NCI-H446 treated with DMSO at 0.1 percent for 48 hours (cell line): Measurements from ENCODE around the gene LY6G5C.

Source experiments
- DNase-seq: peaks from one replicate; lab custom pipeline; 2025; lab: John Stamatoyannopoulos, UW

LY6G5C gene, protein sequence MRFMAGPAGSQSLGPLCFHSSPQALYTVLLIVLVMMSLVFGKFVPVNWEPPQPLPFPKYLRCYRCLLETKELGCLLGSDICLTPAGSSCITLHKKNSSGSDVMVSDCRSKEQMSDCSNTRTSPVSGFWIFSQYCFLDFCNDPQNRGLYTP

DNA sequence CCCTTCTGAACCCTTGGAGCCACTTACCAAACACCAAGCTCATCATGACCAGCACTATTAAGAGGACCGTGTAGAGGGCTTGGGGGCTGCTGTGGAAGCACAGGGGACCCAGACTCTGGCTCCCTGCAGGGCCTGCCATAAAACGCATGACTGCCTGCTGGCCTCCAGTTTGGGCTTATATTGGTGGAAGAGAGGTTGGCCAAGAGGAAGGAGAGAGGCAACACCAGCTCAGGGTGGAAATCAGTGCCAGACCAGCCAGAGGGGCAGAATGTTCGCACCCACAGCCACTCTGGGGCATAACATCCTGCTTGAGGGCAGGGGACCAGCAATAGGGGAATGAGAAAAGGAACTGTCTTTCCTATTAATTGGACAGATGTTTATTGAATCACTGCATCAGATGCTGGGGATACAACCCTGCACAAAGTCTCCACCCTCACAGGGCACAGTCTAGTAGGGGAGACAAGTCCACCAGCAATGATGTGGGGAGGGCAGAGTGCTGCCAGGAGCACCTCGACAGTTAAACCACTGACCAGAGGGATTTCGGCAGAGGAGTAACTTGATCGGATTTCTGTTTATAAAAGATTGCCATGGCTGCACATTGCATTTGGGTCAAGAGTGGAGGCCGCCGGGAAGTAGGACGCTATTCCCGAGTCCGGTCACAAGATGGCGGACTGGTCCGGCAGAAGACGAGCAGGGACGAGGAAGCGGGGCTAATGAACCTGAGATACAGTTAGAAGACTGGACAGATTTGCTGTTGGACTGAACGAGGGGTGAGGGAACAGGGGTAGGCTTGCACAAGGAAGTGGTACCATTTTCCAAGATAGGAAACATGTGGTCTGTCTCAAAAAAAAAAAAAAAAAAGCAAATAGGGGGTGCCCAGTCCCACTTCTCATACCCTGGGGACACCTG lies at the start of gene LY6G5C:
Gene LY6G5C, minus strand, starts transcription at position 842 of the 909 bp plus-strand sequence. Its CDS starts 694 bp downstream, at position 148.
- peak; percentile 27 for DNase-seq

GRCh38 chr6:31729979-31730630 lies 49.2 kb upstream of the LY6G5C start:
- DNase-seq: peak; percentile 37

- no peak for DNase-seq
Observed at GRCh38 chr6:31729515-31729978, 48.7 kb upstream of the LY6G5C start.

GRCh38 chr6:31728767-31729514 lies 48.1 kb upstream of the LY6G5C start, which contains the start of gene DDAH2:
Gene DDAH2 (minus strand): TSS chr6:31729299. CDS start chr6:31729161, 138 bp downstream.
- DNase-seq: no peak

DNA sequence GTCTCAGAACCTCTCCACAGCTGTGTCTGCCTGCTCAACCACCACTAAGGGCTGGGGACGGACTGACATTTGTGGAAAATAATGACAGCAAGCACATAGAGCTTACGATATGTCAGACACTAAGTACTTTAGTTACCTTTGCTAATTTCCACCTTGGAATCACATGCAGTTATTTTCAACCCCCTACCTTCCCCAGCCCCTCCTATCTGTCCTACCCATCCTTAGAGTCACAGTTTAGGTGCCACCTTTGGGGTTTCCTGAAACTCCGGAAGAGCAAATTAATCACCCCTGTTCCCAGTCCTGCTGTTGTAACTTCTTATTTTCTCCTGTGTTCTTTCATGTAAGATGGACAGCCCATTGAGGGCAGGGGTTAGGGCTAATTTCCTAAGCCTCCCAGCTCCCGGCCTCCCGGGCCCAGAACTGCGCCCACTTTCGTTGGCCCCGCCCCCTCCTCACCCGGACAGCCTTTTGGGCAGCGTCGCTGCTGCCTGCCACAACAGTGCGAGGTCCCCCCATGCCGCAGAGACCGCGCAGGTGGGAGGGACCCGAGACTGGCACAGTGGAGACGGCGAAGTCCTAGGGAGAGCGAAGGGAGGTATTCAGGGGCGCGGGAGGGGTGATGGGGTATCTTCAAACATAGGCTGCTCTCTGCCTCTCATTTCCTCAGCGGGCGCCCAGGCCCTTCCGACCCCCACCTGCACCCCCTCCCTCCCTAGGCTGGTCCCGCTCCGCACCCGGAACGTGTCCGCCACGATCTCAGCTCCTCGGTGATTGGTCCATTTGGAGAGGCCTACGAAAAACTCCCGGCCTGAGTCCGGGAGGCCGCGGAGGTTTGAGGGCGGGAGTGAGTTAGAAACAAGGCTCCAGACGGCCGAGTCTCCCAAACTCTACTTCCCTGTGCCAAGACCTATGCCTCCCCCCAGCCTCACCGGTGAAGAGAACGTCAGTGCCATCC lies 47.1 kb upstream of the LY6G5C start:
- no peak for DNase-seq

- no peak for DNase-seq
Observed at GRCh38 chr6:31727034-31727716, 46.3 kb upstream of the LY6G5C start.

DNA sequence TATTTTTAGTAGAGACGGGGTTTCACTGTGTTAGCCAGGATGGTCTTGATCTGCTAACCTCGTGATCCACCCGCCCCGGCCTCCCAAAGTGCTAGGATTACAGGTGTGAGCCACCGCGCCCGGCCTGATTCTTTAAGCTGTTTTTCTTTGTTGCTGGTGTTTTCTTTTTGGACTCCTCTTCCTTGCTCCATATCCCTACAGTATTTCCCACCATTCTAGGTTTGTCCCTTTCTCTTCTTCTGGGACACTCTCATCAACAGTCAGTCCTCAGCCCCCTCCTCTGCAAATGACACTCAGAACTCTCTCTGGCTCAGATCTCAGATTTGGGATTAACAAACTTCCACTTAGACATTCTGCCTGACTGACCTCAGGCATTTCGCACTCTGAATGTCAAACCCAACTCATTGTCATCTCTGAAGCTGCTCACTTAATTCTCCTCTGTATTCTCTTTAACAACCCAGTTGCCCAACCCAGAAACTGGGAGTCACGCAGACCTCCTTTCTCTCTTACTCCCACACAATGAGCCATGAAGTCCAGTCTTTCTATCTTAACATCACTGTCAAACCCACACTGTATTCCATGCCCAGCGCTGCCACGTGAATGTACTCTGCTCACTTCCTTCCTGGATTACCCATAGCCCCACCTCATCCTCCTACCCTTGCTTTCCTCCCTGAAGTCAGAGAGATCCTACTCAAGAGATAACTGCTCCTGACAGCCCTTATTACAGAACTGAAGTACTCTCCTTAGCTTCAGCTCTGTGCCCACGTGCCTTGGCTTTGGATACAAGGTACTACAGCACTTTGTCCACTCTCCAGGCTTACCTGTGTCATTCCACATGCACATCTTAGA lies 44.9 kb upstream of the LY6G5C start:
- no peak for DNase-seq

DNA sequence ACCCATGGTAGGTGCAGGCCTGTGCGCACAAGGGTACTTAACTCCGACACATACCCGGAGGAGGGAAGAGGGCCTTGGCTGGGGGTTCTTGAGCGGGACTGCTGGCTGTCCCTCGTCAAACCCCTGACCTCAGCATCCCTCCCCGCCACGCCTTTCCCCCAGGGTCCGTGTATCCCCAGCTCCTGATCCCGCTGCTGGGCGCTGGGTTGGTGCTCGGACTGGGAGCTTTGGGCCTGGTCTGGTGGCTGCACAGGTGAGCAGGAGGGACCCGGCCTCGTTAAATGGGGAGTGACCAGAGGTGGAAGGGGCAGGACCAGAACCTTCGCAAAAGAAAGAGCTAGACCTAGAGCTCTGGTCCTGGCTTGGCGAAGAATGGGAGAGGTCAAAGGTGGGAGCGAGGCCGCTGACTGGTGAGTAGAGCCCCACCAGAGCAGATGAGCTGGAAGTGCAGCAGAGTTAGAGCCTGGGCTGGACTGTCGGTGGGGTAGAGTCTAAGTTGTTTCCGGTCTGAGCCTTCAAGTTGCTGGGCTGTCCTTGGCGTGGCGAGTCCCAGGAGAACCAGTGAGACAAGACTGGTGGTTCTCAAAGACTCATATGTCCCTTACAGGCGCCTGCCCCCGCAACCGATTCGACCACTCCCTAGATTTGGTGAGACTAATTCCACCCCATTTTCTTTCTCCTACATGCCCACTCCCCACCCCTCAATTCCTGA lies 43.3 kb upstream of the LY6G5C start:
- no peak for DNase-seq

DNA sequence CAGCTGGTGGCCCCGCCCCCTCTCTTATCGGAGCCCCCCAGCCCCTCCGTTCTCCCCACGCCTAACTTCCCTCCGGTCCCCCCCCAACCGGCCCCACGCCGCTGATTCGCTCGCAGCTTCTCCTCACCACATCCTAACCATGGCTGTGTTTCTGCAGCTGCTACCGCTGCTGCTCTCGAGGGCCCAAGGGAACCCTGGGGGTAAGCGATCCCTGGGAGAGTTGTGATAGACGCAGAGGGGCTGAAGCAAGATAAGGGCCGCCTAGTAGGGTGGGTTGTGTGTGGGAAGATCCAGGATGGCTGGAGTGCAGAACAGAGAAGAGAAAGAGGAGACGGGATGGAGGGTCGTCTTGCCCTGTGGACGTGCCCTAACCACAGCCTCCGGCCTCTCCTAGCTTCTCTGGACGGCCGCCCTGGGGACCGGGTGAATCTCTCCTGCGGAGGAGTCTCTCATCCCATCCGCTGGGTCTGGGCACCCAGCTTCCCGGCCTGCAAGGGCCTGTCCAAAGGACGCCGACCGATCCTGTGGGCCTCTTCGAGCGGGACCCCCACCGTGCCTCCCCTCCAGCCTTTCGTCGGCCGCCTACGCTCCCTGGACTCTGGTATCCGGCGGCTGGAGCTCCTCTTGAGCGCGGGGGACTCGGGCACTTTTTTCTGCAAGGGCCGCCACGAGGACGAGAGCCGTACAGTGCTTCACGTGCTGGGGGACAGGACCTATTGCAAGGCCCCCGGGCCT lies 42.5 kb upstream of the LY6G5C start, which contains the start of gene MPIG6B:
Gene MPIG6B, plus strand, starts transcription at position 129 of the 735 bp plus-strand sequence. Its CDS starts 11 bp downstream, at position 140.
- no peak for DNase-seq

DNA sequence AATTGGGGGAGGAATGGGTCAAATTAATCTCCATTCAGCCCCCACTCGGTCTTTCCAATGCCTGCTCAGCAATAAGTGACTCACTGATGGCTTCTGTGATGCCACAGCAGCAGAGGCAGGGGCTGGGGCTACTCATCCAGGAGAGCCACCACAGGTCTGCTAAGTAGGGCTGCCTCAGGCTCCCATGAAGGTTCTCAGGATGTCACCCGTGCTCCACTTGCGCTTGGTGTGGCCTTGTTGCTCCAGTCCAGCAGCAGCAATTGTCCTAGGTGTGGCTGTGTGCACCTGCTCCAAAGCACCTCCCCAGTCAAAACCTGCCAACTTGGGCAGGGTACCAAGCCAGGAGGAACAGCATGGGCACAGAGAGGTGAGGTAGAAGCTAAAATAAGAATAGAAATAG lies 41.3 kb upstream of the LY6G5C start:
- DNase-seq: no peak

DNA sequence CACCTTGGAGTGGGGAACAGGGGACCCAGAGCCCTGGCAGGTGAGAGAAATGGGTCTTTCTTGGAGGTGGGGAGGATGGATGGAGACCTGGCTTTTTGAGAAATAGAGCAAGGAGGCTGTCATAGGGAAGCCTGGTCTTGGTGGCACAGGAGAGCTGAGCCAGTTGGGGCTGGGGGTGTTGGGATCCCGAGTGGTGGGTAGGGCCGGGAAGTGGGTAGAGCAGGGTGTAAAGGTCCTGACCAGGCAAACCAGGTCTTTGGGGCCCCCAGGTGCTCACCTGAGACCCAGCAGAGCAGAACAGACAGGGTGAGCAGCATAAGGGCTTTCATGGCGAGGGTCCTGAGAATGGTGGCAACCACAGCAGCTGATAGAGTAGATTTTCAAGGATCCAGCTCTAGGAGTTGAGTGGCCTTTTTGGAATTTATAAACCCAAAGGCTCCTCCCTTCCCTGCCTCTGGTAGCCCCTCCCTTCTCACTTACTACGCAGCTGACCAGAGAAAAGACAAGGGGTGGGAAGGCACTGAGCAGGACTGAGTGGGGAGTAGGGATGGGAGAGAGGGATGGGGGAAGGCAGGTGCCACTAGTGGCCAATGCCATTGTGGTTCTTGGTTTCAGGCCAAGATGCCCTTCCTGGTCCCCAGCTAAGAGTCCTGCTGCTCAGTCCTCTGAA lies 40.6 kb upstream of the LY6G5C start, which contains the start of gene LY6G6C:
Gene LY6G6C, minus strand, starts transcription at position 396 of the 670 bp plus-strand sequence. Its CDS starts 67 bp downstream, at position 329.
- no peak for DNase-seq

DNA sequence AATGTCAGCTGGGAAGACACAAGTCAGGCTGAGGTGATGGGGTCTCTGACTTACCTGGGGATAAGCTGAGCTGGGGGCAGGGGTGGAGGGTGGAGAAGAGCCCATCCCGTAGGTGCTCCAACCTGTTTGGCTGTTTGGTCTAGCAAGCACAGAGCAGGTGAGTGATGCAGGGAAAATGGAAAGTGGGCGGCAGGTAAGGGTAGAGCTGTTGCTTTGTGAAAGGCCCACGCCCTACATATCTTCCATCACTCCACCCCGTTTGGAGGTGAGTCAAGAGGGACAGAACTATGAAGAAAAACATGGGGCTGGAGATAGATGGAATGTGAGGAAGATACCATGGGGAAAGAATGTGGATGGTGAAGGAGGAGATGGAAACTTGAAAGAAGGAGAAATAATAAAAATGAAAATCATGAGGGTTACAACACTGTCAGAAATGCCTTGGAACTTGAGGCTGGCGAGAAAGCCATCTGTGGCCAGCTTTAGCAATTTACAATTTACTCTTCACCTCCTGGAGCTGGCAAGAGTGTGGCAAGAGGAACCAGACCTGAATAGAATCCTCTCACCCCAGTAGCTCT lies 39.4 kb upstream of the LY6G5C start:
- DNase-seq: no peak

GRCh38 chr6:31719001-31719400 lies 38.1 kb upstream of the LY6G5C start:
- DNase-seq: no peak

GRCh38 chr6:31718265-31718664 lies 37.4 kb upstream of the LY6G5C start:
- no peak for DNase-seq

DNA sequence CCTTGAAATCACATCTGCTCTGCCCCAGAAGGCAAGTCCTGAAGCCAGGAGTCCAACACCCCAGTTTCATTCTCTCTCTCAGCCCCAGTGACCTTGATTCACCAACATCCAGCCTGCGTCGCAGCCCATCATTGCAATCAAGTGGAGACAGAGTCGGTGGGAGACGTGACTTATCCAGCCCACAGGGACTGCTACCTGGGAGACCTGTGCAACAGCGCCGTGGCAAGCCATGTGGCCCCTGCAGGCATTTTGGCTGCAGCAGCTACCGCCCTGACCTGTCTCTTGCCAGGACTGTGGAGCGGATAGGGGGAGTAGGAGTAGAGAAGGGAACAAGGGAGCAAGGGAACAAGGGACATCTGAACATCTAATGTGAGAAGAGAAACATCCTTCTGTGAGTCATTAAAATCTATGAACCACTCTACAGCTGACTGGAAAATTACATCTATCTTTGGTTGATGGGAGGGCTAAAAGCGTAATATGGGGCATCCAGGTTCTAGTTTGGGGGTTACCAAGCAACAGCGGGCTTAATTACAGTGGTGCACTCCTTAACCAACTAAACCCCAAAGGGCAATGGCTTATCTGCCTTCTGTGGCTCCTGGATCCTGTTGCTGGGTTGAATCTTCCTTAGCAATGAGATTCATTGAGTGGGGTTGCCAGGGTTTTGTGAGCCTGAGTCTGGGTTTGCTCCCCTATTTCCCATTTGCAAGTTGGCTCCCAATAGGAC lies 36.8 kb upstream of the LY6G5C start:
- no peak for DNase-seq
